OCI-LY3 (cell line): Measurements from ENCODE around the gene PFN1.

Experiments
- H2AFZ ChIP-seq: fragments of 200-600, 300-600 bp; shearing (Covaris generic); 2 replicates; pipeline ENCODE4 v1.6.0; 2014; ENCODE audit warnings: antibody characterized with exemption, low read depth, low read length
- H3K27ac ChIP-seq: fragments of 200-600, 300-600 bp; sonication (generic); 2 replicates; pipeline ENCODE4 v1.5.1; 2014; ENCODE audit warnings: mild to moderate bottlenecking, low read length, moderate library complexity, mixed read lengths
- H3K27me3 ChIP-seq: fragments of 200-600, 300-600 bp; sonication (generic); 2 replicates; pipeline ENCODE4 v1.6.1; 2014; ENCODE audit warnings: low read depth, low read length, mixed read lengths
- H3K36me3 ChIP-seq: fragments of 200-600, 300-600 bp; sonication (generic); replicated peaks from 2 replicates; pipeline ENCODE3; 2014; ENCODE audit warnings: low read depth, low read length, mixed read lengths
- H3K4me1 ChIP-seq: fragments of 300-600, 200-600 bp; sonication (generic); 2 replicates; pipeline ENCODE4 v1.6.1; 2014; ENCODE audit warnings: low read length, mixed read lengths
- H3K4me2 ChIP-seq: fragments of 200-600, 300-600 bp; sonication (generic); 2 replicates; pipeline ENCODE4 v1.6.1; 2014; ENCODE audit warnings: low read length, mixed read lengths
- H3K4me3 ChIP-seq: fragments of 300-600, 200-600 bp; sonication (generic); 2 replicates; pipeline ENCODE4 v1.5.1; 2014; ENCODE audit warnings: antibody characterized with exemption, mild to moderate bottlenecking, low read length, moderate library complexity
- H3K79me2 ChIP-seq: fragments of 300-600, 200-600 bp; shearing (Covaris generic); 2 replicates; pipeline ENCODE4 v1.6.1; 2014; ENCODE audit warnings: mild to moderate bottlenecking, low read length, mixed read lengths
- H3K9ac ChIP-seq: fragments of 300-600, 200-600 bp; shearing (Covaris generic); 2 replicates; pipeline ENCODE4 v1.6.0; 2014; ENCODE audit warnings: mild to moderate bottlenecking, low read length, moderate library complexity
- H3K9me3 ChIP-seq: fragments of 200-600, 300-600 bp; shearing (Covaris generic); 2 replicates; pipeline ENCODE4 v1.6.1; 2014; ENCODE audit warnings: low read length, mixed read lengths; ENCODE audit not compliant: insufficient read depth
- H4K20me1 ChIP-seq: fragments of 200-600, 300-600 bp; sonication (generic); 2 replicates; pipeline ENCODE4 v1.6.1; 2016; ENCODE audit warnings: low read length, mixed read lengths; ENCODE audit not compliant: insufficient read depth
- EZH2phosphoT487 ChIP-seq: fragments of 200-600 bp; shearing (Covaris generic); IDR thresholded peaks from 2 replicates; pipeline ENCODE4 v1.6.1; 2018; ENCODE audit warnings: antibody characterized with exemption, mixed run types, low read depth
- TF ChIP-seq, protein P1 (sequence below): fragments of 200-600, 300-600 bp; sonication (generic); IDR thresholded peaks from 2 replicates; pipeline ENCODE4 v1.5.1; 2014; ENCODE audit warnings: antibody characterized with exemption, low read length, low read depth

PFN1 gene

DNA sequence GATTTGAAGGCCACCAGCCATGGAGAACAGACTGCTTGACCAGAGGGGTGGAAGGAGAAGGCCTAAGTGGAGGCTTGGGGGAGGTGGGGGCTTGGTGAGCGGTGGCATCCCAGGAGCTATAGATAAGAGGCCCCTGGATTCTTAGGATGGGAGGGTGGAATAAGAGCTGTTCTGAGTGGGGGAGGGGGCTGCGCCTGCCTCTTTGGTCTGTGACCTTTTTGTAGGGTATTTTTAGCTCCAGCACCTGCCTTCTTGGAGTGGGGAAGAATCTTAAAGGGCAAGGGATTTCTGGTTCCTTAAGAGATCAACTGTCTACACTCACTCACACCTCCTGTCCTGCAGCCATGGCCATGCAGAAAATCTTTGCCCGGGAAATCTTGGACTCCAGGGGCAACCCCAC lies 3.2 kb upstream of the PFN1 start:
- peaks cover 4% of the 10 kb centered on the region; the same call in 1 of the 2 replicates for H4K20me1 ChIP-seq
- H3K79me2 ChIP-seq, result peaks cover 38% of the 10 kb centered on the region
- peaks cover 14% of the 10 kb centered on the region for H3K4me1 ChIP-seq
- H3K27me3 ChIP-seq, result no peaks in the 10 kb centered on the region
- peak overlapping the region; percentile 89 for H3K4me2 ChIP-seq
- peak overlapping the region; percentile 99 for H3K4me3 ChIP-seq
- no peak overlapping the region for H2AFZ ChIP-seq
- H3K9me3 ChIP-seq, result no peaks in the 10 kb centered on the region
- peak overlapping the region; percentile 100 for H3K27ac ChIP-seq
- TF ChIP-seq, protein P1, sequence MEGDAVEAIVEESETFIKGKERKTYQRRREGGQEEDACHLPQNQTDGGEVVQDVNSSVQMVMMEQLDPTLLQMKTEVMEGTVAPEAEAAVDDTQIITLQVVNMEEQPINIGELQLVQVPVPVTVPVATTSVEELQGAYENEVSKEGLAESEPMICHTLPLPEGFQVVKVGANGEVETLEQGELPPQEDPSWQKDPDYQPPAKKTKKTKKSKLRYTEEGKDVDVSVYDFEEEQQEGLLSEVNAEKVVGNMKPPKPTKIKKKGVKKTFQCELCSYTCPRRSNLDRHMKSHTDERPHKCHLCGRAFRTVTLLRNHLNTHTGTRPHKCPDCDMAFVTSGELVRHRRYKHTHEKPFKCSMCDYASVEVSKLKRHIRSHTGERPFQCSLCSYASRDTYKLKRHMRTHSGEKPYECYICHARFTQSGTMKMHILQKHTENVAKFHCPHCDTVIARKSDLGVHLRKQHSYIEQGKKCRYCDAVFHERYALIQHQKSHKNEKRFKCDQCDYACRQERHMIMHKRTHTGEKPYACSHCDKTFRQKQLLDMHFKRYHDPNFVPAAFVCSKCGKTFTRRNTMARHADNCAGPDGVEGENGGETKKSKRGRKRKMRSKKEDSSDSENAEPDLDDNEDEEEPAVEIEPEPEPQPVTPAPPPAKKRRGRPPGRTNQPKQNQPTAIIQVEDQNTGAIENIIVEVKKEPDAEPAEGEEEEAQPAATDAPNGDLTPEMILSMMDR, result no peak
- no peak for TF ChIP-seq EZH2phosphoT487
- H3K36me3 ChIP-seq, result peaks cover 16% of the 10 kb centered on the region
- peak overlapping the region; percentile 100 for H3K9ac ChIP-seq

DNA sequence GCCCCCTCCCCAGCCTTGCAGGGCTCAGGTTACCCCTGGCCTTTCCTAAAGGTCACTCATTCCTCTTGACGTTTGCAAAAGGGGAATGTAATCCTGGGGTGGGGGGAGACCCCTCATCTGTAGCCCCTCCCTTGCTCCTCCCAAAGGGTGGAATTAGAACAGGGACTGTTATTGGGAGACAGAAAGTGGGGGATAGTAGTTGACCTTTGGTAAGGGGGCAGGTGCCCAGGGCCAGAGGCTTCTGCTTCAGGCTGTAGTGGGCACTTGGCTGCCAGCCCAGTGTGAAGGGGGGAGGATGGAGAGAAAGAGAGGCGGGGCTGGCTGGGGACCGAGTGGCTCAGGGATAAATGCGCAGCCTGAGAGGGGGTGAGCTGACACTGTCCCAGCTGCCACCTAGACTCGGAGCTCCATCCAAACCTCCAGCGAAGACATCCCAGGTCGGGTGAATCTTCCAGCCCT lies 2.4 kb upstream of the PFN1 start, which contains the start of gene ENO3:
Gene ENO3 (plus strand): TSS at position 374 of the 459 bp plus-strand sequence. CDS start 711 bp downstream, outside the sequence.
- H3K27ac ChIP-seq, result peak within 1 kb of the TSS; percentile 100
- H4K20me1 ChIP-seq, result peaks cover 11% of the 10 kb centered on the region; the same call in 1 of the 2 replicates
- H3K4me2 ChIP-seq, result peak within 1 kb of the TSS; percentile 89
- H3K4me1 ChIP-seq, result peaks cover 19% of the 10 kb centered on the region
- H3K9ac ChIP-seq, result peak within 1 kb of the TSS; percentile 100
- peaks cover 45% of the 10 kb centered on the region for H3K79me2 ChIP-seq
- no peaks in the 10 kb centered on the region for H3K9me3 ChIP-seq
- peak within 1 kb of the TSS; percentile 99 for H3K4me3 ChIP-seq
- H3K27me3 ChIP-seq, result no peaks in the 10 kb centered on the region
- H3K36me3 ChIP-seq, result peaks cover 23% of the 10 kb centered on the region
- TF ChIP-seq EZH2phosphoT487, result no peak
- TF ChIP-seq, protein P1, result no peak
- no peak within 1 kb of the TSS for H2AFZ ChIP-seq

DNA sequence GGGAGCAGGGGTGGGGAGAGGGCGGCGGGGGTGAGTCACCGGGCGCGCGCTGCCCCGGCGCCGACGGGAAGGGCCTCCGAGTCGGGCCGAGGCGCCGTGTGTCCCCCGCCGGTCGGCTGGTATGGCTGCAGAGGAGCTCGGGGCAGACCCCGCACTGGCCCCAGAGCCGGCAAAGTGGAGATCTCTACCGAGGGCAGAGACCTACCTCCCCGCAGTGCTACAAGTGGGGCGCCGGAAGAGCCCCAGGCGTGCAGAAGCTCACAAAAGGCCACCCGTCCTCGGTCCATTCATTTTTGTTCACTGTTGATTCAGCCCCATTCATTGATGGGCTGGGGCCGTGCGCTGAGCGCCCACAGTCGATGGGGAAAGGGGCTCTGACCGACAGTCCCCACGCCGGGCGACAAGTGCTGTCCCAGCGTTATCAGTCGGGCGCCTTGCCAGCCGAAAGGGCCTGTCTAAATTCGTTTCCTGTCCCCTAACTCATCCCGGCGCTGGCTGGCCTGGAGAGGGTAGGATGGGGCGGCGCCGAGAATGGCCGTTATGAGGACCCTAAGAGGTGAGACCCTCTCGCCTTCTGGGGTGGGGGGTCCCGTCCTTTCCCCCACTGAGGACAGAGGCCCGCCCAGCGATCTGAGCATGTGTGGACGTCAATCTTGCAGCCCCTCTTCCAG lies 1.9 kb upstream of the PFN1 start:
- H3K27me3 ChIP-seq, result no peaks in the 10 kb centered on the region
- peak overlapping the region; percentile 99 for H3K4me3 ChIP-seq
- peaks cover 25% of the 10 kb centered on the region for H3K4me1 ChIP-seq
- H3K4me2 ChIP-seq, result peak overlapping the region; percentile 89
- H3K36me3 ChIP-seq, result peaks cover 29% of the 10 kb centered on the region
- TF ChIP-seq EZH2phosphoT487, result no peak
- TF ChIP-seq, protein P1, result no peak
- H3K9me3 ChIP-seq, result no peaks in the 10 kb centered on the region
- H3K27ac ChIP-seq, result peak overlapping the region; percentile 100
- peaks cover 16% of the 10 kb centered on the region for H4K20me1 ChIP-seq
- peak overlapping the region; percentile 100 for H3K9ac ChIP-seq
- peaks cover 51% of the 10 kb centered on the region for H3K79me2 ChIP-seq
- H2AFZ ChIP-seq, result no peak overlapping the region

DNA sequence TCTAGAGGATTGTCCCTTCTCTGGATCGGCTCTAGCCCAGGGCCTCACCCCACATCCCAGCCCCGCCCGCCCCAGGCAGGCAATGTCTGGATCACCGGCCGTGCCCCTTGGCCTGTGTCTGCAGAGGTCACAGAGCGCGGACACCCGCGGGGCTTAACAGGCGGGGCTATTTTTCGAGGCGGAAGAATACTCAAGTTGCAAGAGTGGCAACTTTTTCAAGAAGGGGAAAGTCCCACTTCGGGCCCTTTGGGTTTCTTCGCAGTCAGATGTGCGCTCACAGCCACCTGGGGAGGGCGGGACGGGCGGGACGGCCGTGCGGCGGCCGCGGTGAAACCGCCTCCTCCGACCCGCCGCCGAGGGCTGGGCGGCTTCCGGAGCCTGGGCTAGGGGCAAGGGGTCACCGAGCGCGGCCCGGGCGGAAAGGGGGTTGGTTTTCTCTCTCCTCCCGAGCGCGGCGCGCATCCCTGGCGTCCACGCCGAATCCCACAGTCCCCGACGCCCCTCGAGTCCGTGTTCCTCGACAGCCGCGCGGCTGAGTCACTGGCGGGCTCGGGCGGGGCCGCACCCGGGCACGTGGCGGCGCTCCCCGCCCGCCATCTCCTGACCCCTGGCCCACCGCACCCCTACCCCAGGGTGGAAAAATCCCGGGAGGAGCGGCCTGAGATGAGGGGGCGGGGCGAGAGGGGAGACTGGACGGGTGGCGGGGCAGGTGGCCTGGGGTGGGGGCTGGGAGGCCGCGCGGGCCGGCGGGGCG lies 1.2 kb upstream of the PFN1 start:
- no peaks in the 10 kb centered on the region for H3K27me3 ChIP-seq
- peak overlapping the region; percentile 99 for H3K4me3 ChIP-seq
- H3K9ac ChIP-seq, result peak overlapping the region; percentile 100
- no peak overlapping the region for H2AFZ ChIP-seq
- H3K79me2 ChIP-seq, result peaks cover 58% of the 10 kb centered on the region
- H3K4me1 ChIP-seq, result peaks cover 32% of the 10 kb centered on the region
- TF ChIP-seq, protein P1, result no peak
- no peak for TF ChIP-seq EZH2phosphoT487
- H3K4me2 ChIP-seq, result peak overlapping the region; percentile 89
- H4K20me1 ChIP-seq, result peaks cover 22% of the 10 kb centered on the region
- H3K27ac ChIP-seq, result peak overlapping the region; percentile 100
- peaks cover 34% of the 10 kb centered on the region for H3K36me3 ChIP-seq
- H3K9me3 ChIP-seq, result no peaks in the 10 kb centered on the region
